Smooth muscle cell of the brain vasculature (primary cell): ENCODE measurements around the gene HSBP1L1.
"Not testable (repeated sequence)": the region's sequence is repeated elsewhere in the genome, so short reads cannot be mapped to it uniquely, and the experiment has no call there.

Experiments
- DNase-seq: peaks from one replicate; pipeline ENCODE4 v3.0.0-alpha.2; 2012; ENCODE audit warnings: low read depth, low spot score

The HSBP1L1 gene

GRCh38 chr18:79986726-79987125 lies 22.3 kb downstream of the HSBP1L1 start:
- DNase-seq: no peak

- DNase-seq: no peak
Observed at GRCh38 chr18:79987566-79987965, 23.1 kb downstream of the HSBP1L1 start.

GRCh38 chr18:79988071-79988450 lies 23.6 kb downstream of the HSBP1L1 start:
- DNase-seq: no peak

- DNase-seq: peak; percentile 46
Observed at GRCh38 chr18:79988451-79989194, 24.2 kb downstream of the HSBP1L1 start, which contains the start of gene TXNL4A. TXNL4A (minus strand) TSS chr18:79988563; CDS start chr18:79988392, 171 bp downstream.

- no peak for DNase-seq
Observed at GRCh38 chr18:79989195-79989497, 24.7 kb downstream of the HSBP1L1 start.

GRCh38 chr18:79991494-79991893 lies 27.1 kb downstream of the HSBP1L1 start:
- DNase-seq: no peak

- not testable (repeated sequence) for DNase-seq
Observed at GRCh38 chr18:79999701-80000100, 35.3 kb downstream of the HSBP1L1 start.

DNA sequence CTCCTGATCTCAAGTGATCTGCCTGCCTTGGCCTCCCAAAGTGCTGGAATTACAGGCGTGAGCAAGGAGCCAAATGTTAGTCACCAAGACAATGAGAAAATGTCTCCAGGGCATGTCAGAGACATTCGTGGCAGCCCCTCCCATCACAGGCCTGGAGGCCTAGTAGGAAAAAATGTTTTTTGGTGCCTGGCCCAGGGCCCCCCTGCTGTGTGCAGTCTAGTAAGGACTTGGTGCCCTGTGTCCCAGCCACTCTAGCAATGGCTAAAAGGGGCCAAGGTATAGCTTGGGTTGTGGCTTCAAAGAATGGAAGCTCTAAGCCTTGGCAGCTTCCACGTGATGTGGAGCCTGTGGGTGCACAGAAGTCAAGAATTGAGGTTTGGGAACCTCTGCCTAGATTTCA lies 36.4 kb downstream of the HSBP1L1 start:
- no peak for DNase-seq

DNA sequence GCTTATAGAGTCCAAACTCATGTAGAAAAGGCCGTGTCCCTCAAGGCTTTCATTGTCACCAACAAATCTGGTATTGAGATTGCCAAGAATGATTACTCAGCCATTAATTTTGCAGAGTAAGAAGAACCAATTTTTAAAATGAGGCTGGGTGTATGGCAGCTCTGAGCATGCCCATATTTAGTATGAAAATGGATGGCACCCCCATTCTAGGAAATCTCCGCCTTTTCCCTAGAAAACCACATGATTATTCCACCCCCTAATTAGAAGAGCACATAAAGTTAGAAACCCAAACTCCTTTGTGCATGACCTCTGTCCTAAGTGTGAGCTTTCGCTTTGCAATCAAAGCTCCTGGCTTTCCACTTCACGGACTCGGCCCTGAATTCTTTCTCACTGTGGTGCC lies 38.0 kb downstream of the HSBP1L1 start:
- no peak for DNase-seq

- DNase-seq: no peak
Observed at GRCh38 chr18:80004600-80005342, 40.3 kb downstream of the HSBP1L1 start.

DNA sequence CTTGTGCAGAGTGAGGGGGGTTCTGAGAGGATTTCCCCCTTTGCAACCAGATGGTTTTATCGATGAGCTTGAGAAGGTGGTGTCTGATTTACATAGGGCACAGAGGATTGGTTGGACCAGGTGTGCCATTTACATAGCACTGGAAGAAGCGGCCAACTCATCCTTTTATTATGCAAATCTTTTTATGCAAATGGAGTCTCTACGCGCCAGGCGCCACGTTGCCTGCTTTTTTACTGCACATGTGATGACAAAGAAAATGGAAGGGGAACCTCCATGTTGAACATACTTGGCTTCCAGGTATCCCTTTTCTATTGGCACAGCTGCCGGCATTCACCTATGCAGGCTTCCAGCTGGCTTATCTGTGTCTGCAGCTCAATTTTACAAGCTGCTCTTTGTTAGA lies 42.3 kb downstream of the HSBP1L1 start:
- DNase-seq: no peak

DNA sequence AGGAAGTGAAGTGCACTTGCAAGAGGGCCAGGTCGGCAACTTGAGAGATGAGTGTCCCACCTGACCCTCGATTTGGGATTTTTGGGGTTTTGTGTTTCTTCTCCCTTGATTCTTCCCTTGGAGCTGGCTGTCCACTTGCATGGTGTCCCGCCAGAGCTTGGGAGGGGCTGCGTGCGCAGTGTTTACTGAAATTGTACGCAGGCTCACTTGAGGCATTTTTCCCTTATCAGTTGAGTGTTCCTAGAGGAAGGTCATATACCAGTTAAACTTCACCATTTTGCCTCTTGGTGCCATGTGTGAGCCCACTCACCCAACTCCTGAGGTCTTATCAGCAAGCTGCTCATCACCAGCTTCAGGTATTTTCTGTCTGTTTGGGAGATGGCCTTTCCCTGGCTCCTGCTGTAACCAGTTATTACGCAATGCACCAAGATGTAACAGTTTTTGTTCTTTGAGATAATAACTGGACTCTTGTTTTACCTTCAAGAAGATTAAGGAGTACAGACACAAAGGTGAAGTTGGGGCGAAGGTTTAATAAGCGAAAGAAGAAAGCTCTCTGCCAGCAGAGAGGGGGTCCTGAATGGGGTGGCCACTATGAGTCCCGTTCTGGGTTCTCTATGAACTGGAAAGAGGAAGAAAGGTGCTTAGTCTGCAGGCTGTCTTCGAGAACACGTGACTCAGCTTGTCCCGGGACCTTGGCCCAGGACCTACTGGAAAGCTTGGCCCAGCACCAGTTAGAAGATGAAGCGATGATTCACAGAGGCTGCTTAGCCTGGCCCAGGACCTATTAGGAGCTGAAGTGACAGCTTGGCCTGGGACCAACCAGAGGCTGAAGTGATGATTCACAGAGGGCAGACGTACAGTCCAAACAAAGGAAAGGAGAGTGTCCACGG lies 45.5 kb downstream of the HSBP1L1 start:
- no peak for DNase-seq

DNA sequence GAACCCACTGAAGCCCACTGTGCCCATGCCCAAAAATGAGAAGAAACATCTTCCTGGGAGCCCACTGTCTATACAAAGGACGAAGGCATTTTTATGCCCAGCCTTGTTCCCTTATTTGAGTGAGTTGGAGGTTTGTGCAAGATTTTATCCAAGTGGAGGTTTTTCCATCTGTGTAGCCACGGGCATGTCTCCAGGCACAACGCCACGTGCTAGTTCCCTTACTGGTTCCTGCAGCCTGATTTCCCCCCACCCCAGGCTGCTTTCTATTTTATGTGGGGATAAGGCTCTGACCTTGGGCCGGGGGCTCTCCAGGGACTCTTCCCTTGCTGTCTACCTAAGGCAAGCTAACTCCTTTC lies 46.1 kb downstream of the HSBP1L1 start:
- DNase-seq: no peak

GRCh38 chr18:80011496-80012137 lies 47.2 kb downstream of the HSBP1L1 start:
- not testable (repeated sequence) for DNase-seq

GRCh38 chr18:80012714-80013113 lies 48.3 kb downstream of the HSBP1L1 start:
- DNase-seq: no peak
